ENCODE measurements around the gene NDUFB7. TPM values are rescaled to one million over a fixed set of nuclear protein-coding genes. Genes with fewer than 3 reads are reported as not detected.

Gene NDUFB7
- total and polyA plus RNA-seq, 2 of the 8 experiments (the other 6 are each of a cell fraction or from before 2014, with no cell fraction given) = 151 to 740 TPM

- FAIRE-seq (no peak), DNase-seq (ENCODE audit: low read depth in 1 of 2, low spot score in 2 of 2) (no peak)
- ChIA-PET CTCF (ENCODE audit: partially characterized antibody) (interaction anchor here (1.7 to 10.8 kb wide), 3 partner anchors 95 to 201 kb away, joined by 4 to 149 read pairs (median 7); partner anchors contain the start of gene ZNF333), POLR2A (ENCODE audit: partially characterized antibody) (no interaction called here)
- no peaks in the 10 kb centered on the region for H3K79me1 ChIP-seq (ENCODE audit: low read depth, low read length)
- H2BK12ac ChIP-seq (ENCODE audit: low read depth, low read length) = no peak overlapping the region
- H3K4ac ChIP-seq (replicated peaks; ENCODE audit: insufficient read length, low read depth, low read length) = no peak overlapping the region
- H2AFZ ChIP-seq (ENCODE audit: low read length) = no peak overlapping the region
- no peak overlapping the region for H3K56ac ChIP-seq (replicated peaks; ENCODE audit: insufficient read length, low read depth, low read length)
- H2BK15ac ChIP-seq (ENCODE audit: low read length) = no peak overlapping the region
- no peaks in the 10 kb centered on the region for H3K9me3 ChIP-seq (ENCODE audit: insufficient read depth in 2 of 2, low read depth in 1 of 2, low read length in 1 of 2)
- no peaks in the 10 kb centered on the region for H3K27me3 ChIP-seq (replicated peaks in 1 of 4; ENCODE audit: control insufficient read depth in 3 of 4, extremely low read depth in 1 of 4, insufficient read depth in 3 of 4, low read length in 3 of 4)
- TF ChIP-seq PHF8 (conservative IDR thresholded peaks at IDR 0.05; ENCODE audit: low read depth, low read length) (no peak), SP2 (IDR thresholded peaks at IDR 0.05; ENCODE audit: low read length) (no peak), RBBP5 (IDR thresholded peaks at IDR 0.05; ENCODE audit: borderline replicate concordance, low read depth, low read length) (no peak), JUN (IDR thresholded peaks at IDR 0.05; ENCODE audit: low read depth, low read length) (no peak), TAF1 (IDR thresholded peaks at IDR 0.05; ENCODE audit: low read depth, low read length) (no peak), MAX (IDR thresholded peaks at IDR 0.05) (no peak), CEBPB (IDR thresholded peaks at IDR 0.05; ENCODE audit: low read depth, low read length) (no peak), GTF2F1 (IDR thresholded peaks at IDR 0.05; ENCODE audit: borderline replicate concordance, low read depth, low read length) (no peak)
- no peak overlapping the region for H3K27ac ChIP-seq (ENCODE audit: low read depth, low read length)
- no peak overlapping the region for H3K4me3 ChIP-seq (ENCODE audit: extremely low read depth in 1 of 4, insufficient read depth in 2 of 4, low read depth in 3 of 4, low read length in 4 of 4)
- H3K4me1 ChIP-seq (replicated peaks in 1 of 4; ENCODE audit: control insufficient read depth in 3 of 4, insufficient read depth in 4 of 4, low read length in 3 of 4) = peaks cover 0 to 4% (median 2%) of the 10 kb centered on the region in 4 experiments; a peak in 3 of 7 replicates
- no peak overlapping the region for H3K9ac ChIP-seq (replicated peaks in 1 of 4; ENCODE audit: extremely low read depth in 1 of 4, low read depth in 3 of 4, low read length in 3 of 4)
- H3K79me2 ChIP-seq (ENCODE audit: control insufficient read depth in 1 of 2, insufficient read depth in 2 of 2, low read length in 2 of 2) = peaks cover 0 to 12% of the 10 kb centered on the region in 2 experiments; a peak in 2 of 4 replicates
- 82% methylated on average over 6 of the region's 6 CpGs; no CpG with 5 or more reads in 1 of the 2 experiments for WGBS, 2 experiments (ENCODE audit: extremely low coverage in 1 of 2, insufficient coverage in 1 of 2, insufficient read length in 1 of 2, insufficient replicate concordance in 2 of 2, low coverage in 1 of 2, low lambda C conversion rate in 2 of 2, missing lambda C conversion rate in 1 of 2)
- no peak overlapping the region for H4K8ac ChIP-seq (ENCODE audit: extremely low read depth, insufficient read depth, low read length)
- H3K23ac ChIP-seq (ENCODE audit: insufficient read length) = no peak overlapping the region
- H2BK120ac ChIP-seq (replicated peaks; ENCODE audit: low read depth, low read length) = no peak overlapping the region
- H2BK20ac ChIP-seq (ENCODE audit: low read length) = no peak overlapping the region
- H3K23me2 ChIP-seq (ENCODE audit: low read depth, low read length) = no peaks in the 10 kb centered on the region; the same call in 1 of the 2 replicates
- H3K4me2 ChIP-seq (ENCODE audit: insufficient read depth in 1 of 2, low read depth in 2 of 2, low read length in 2 of 2) = no peak overlapping the region
- no peaks in the 10 kb centered on the region for H4K20me1 ChIP-seq (replicated peaks in 1 of 2; ENCODE audit: control insufficient read depth in 1 of 2, insufficient read depth in 2 of 2, low read length in 2 of 2)
- H3K14ac ChIP-seq (ENCODE audit: insufficient read length) = no peak overlapping the region
- no peak overlapping the region for H4K5ac ChIP-seq (ENCODE audit: insufficient read length, low read depth, low read length)
- H2AK5ac ChIP-seq (ENCODE audit: low read depth, low read length) = no peak overlapping the region
- H3K36me3 ChIP-seq (ENCODE audit: control insufficient read depth in 2 of 4, insufficient read depth in 4 of 4, low read length in 3 of 4) = no peaks in the 10 kb centered on the region
- H4K91ac ChIP-seq (replicated peaks; ENCODE audit: insufficient read length, low read length) = no peak overlapping the region
- H2BK5ac ChIP-seq (ENCODE audit: low read depth, low read length) = no peak overlapping the region
- H3K18ac ChIP-seq (ENCODE audit: extremely low read depth, low read length) = no peak overlapping the region
Observed at GRCh38 chr19:14575428-14575980, 3.6 kb upstream of the NDUFB7 start.

Measured in H1 (cell line).